H1 (cell line): ENCODE data around the gene DEFB118. TPM values are rescaled to one million over a fixed set of nuclear protein-coding genes. Genes with fewer than 3 reads are reported as not detected.

Source experiments
- CTBP2 ChIP-seq: IDR thresholded peaks from 2 replicates; pipeline ENCODE4 v1.7.0; 2011; ENCODE audit warnings: borderline replicate concordance, mild to moderate bottlenecking, moderate library complexity, mixed read lengths, low read length; ENCODE audit not compliant: insufficient read depth, insufficient read length
- GABPA ChIP-seq: IDR thresholded peaks from 2 replicates; pipeline ENCODE4 v1.6.1; 2011; ENCODE audit warnings: mild to moderate bottlenecking, low read length, moderate library complexity, borderline replicate concordance; ENCODE audit not compliant: insufficient read depth
- GTF2F1 ChIP-seq: IDR thresholded peaks from 2 replicates; pipeline ENCODE4 v1.6.1; 2012; ENCODE audit warnings: low read depth, low read length, improper control_type of control experiment, borderline replicate concordance
- KDM5A ChIP-seq: fragments of 200-600 bp; IDR thresholded peaks from 2 replicates; pipeline ENCODE4 v1.7.1; 2012; ENCODE audit warnings: mild to moderate bottlenecking, low read length, inconsistent platforms, mixed read lengths
- PHF8 ChIP-seq: fragments of 200-600 bp; sonication (generic); conservative IDR thresholded peaks from 2 replicates; pipeline ENCODE4 v1.7.1; 2012; ENCODE audit warnings: low read depth, mild to moderate bottlenecking, inconsistent platforms, low read length, moderate library complexity
- RNF2 ChIP-seq: fragments of 200-900, 300-1000 bp; sonication (generic); IDR thresholded peaks from 2 replicates; pipeline ENCODE4 v1.7.1; 2016; ENCODE audit warnings: borderline replicate concordance, low read depth, mild to moderate bottlenecking, antibody characterized with exemption, low read length; ENCODE audit not compliant: poor library complexity, severe bottlenecking; ENCODE audit errors: missing control alignments
- SIX5 ChIP-seq: IDR thresholded peaks from 2 replicates; pipeline ENCODE4 v1.6.1; 2011; ENCODE audit warnings: mild to moderate bottlenecking, low read depth, low read length
- polyA plus RNA-seq, 7 experiments: library from polyadenylated mRNA; depleted of rRNA in 3 of 7; stranded (reverse) in 5 of 7; unstranded in 2 of 7; fragments of >200 nt in 5 of 7; fragments of 200-250 nt in 2 of 7; gene quantifications; 1 replicate in 5 of 7; 2 replicates in 1 of 7; 4 replicates in 1 of 7; pipeline versions ENCODE4 v1.2.1 to v1.2.3, GENCODE V29; 2011 to 2013; ENCODE audit warnings: missing spikeins in 2 of 7, mixed read lengths in 2 of 7
- total RNA-seq: library from RNA; stranded (reverse); fragmentation: NEBNext Ultra II Directional; extraction: Animal tissue kit (Norgen Biotek cat#: 25700); gene quantifications from 2 replicates; pipeline ENCODE4 v1.2.1, GENCODE V29; 2021
- TF ChIP-seq, protein P1 (sequence below): IDR thresholded peaks from 2 replicates; pipeline ENCODE4 v1.6.1; 2012; ENCODE audit warnings: inconsistent platforms
- TF ChIP-seq, protein P2 (sequence below): IDR thresholded peaks from 2 replicates; pipeline ENCODE4 v1.6.1; 2012; ENCODE audit warnings: low read length, inconsistent platforms

Gene DEFB118
- total and polyA plus RNA-seq, 2 of the 8 experiments (the other 6 are each of a cell fraction or from before 2014, with no cell fraction given), result not detected

DNA sequence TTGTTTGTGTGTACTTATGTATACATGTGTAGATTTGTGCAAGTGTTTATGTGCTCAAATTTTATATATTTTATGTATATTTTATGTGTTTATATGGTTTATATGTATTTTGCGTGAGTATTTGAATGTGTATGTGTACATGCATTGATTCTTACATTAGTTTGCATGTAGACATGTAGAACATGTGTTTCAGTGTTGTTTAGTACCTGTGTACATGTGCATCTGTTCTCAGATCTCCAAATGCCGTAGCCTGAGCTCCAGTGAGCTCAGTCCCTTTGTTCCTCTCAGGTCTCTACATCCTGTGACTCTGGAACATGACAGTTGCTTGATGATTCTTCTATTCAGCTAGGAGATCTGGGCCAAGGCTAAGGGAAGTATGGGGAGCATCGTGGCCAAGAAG, 26.5 kb downstream of the DEFB118 start (continued):
- TF ChIP-seq KDM5A (no peak), PHF8 (no peak), CTBP2 (no peak), GTF2F1 (no peak), RNF2 (no peak), SIX5 (no peak), GABPA (no peak)
- TF ChIP-seq, protein P1, sequence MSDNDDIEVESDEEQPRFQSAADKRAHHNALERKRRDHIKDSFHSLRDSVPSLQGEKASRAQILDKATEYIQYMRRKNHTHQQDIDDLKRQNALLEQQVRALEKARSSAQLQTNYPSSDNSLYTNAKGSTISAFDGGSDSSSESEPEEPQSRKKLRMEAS, result no peak
- TF ChIP-seq, protein P2, sequence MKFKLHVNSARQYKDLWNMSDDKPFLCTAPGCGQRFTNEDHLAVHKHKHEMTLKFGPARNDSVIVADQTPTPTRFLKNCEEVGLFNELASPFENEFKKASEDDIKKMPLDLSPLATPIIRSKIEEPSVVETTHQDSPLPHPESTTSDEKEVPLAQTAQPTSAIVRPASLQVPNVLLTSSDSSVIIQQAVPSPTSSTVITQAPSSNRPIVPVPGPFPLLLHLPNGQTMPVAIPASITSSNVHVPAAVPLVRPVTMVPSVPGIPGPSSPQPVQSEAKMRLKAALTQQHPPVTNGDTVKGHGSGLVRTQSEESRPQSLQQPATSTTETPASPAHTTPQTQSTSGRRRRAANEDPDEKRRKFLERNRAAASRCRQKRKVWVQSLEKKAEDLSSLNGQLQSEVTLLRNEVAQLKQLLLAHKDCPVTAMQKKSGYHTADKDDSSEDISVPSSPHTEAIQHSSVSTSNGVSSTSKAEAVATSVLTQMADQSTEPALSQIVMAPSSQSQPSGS, result no peak
